Fibroblast of the conjunctiva (primary cell): ENCODE data around the gene PRKACB.
A peak's percentile ranks its signal among the peaks of the same experiment; 100 is the strongest.
"Not testable (repeated sequence)": the region's sequence is repeated elsewhere in the genome, so short reads cannot be mapped to it uniquely, and the experiment has no call there.

Experiments
- DNase-seq: peaks from one replicate; pipeline ENCODE4 v3.0.0-alpha.2; 2010; ENCODE audit warnings: low read depth

PRKACB gene

GRCh38 chr1:84223751-84224432 lies 79.8 kb downstream of the PRKACB start:
- DNase-seq: no peak

- DNase-seq: no peak
Measured at GRCh38 chr1:84224905-84225304, 80.8 kb downstream of the PRKACB start.

- no peak for DNase-seq
Measured at GRCh38 chr1:84225646-84226045, 81.6 kb downstream of the PRKACB start.

- not testable (repeated sequence) for DNase-seq
Measured at GRCh38 chr1:84232676-84233075, 88.6 kb downstream of the PRKACB start.

- no peak for DNase-seq
Measured at GRCh38 chr1:84236256-84236655, 92.2 kb downstream of the PRKACB start.

GRCh38 chr1:84242641-84243040 lies 98.6 kb downstream of the PRKACB start:
- DNase-seq: no peak

- no peak for DNase-seq
Measured at GRCh38 chr1:84245563-84245962, 101.5 kb downstream of the PRKACB start.

- no peak for DNase-seq
Measured at GRCh38 chr1:84246213-84246612, 102.1 kb downstream of the PRKACB start.

- peak; percentile 12 for DNase-seq
Measured at GRCh38 chr1:84247425-84248220, 103.6 kb downstream of the PRKACB start.

- no peak for DNase-seq
Measured at GRCh38 chr1:84250668-84251067, 106.6 kb downstream of the PRKACB start.

GRCh38 chr1:84253036-84253435 lies 109.0 kb downstream of the PRKACB start:
- DNase-seq: no peak

- peak; percentile 57 for DNase-seq
Measured at GRCh38 chr1:84253891-84254290, 109.8 kb downstream of the PRKACB start.

GRCh38 chr1:84254703-84255238 lies 110.7 kb downstream of the PRKACB start:
- DNase-seq: no peak

- DNase-seq: no peak
Measured at GRCh38 chr1:84255582-84255981, 111.5 kb downstream of the PRKACB start.

GRCh38 chr1:84257617-84258016 lies 113.5 kb downstream of the PRKACB start:
- DNase-seq: no peak

- DNase-seq: no peak
Measured at GRCh38 chr1:84259376-84259775, 115.3 kb downstream of the PRKACB start.

GRCh38 chr1:84259989-84260388 lies 115.9 kb downstream of the PRKACB start:
- no peak for DNase-seq

GRCh38 chr1:84260852-84261518 lies 116.9 kb downstream of the PRKACB start:
- DNase-seq: no peak

- DNase-seq: no peak
Measured at GRCh38 chr1:84264961-84265360, 120.9 kb downstream of the PRKACB start.

GRCh38 chr1:84265867-84266266 lies 121.8 kb downstream of the PRKACB start:
- no peak for DNase-seq

GRCh38 chr1:84266748-84267147 lies 122.7 kb downstream of the PRKACB start:
- no peak for DNase-seq

- no peak for DNase-seq
Measured at GRCh38 chr1:84267476-84267875, 123.4 kb downstream of the PRKACB start.

GRCh38 chr1:84268346-84268745 lies 124.3 kb downstream of the PRKACB start:
- DNase-seq: no peak
